HCT116 (cell line): Measurements from ENCODE around the gene DDX41. TPM values are rescaled to one million over a fixed set of nuclear protein-coding genes. Genes with fewer than 3 reads are reported as not detected.

Experiments used
- ATAC-seq: fragments of 200-7000 bp; cut with Tn5 transposase; 2 replicates; pipeline ENCODE4 v1.9.1; 2020; ENCODE audit warnings: mild to moderate bottlenecking, moderate library complexity
- BruUV-seq: library from RNA; stranded (reverse); fragments of 400-500 nt; replicated peaks from 2 replicates; lab custom pipeline; 2021; lab: Mats Ljungman, UMichigan
- CTCF ChIA-PET: fragments of 300-600 bp; sonication (Branson Sonifier 250); formaldehyde crosslinking; loops from one replicate; lab custom pipeline; 2021; ENCODE audit warnings: antibody characterized with exemption; lab: Charles Lee
- POLR2A ChIA-PET: fragments of 300-600, 350-600 bp; sonication (Branson Sonifier 250); formaldehyde crosslinking; loops from one replicate; lab custom pipeline; 2021; ENCODE audit warnings: antibody characterized with exemption; lab: Charles Lee
- RAD21 ChIA-PET, 2 experiments: fragments of 300-600 bp; sonication (Branson Sonifier 250); formaldehyde crosslinking; loops; one replicate each; lab custom pipeline; 2023; ENCODE audit warnings: low total read pairs in 2 of 2; ENCODE audit not compliant: uncharacterized antibody in 2 of 2, unreplicated experiment in 2 of 2, low non-redundant PET in 1 of 2; lab: Charles Lee
- DNase-seq: peaks from one replicate; pipeline ENCODE4 v3.0.0-alpha.2; 2010; ENCODE audit warnings: low read depth, low spot score
- H2AFZ ChIP-seq: fragments of 200-600 bp; shearing (Covaris generic), sonication (generic); 2 replicates; pipeline ENCODE4 v1.6.1; 2017; ENCODE audit warnings: low read depth, mixed run types, mixed read lengths, antibody characterized with exemption, low read length; ENCODE audit not compliant: poor library complexity, severe bottlenecking
- H3K27ac ChIP-seq: 2 replicates; pipeline ENCODE4 v1.5.1; 2012; ENCODE audit warnings: low read depth, low read length
- H3K27me3 ChIP-seq: fragments of 200-600 bp; sonication (generic); 2 replicates; pipeline ENCODE4 v1.6.1; 2016; ENCODE audit warnings: mixed run types, low read length, mixed read lengths; ENCODE audit not compliant: insufficient read depth
- H3K36me3 ChIP-seq, 2 experiments: fragments of 200-500 bp in 1 of 2; fragments of 200-600 bp in 1 of 2; sonication (Bioruptor generic) in 1 of 2; sonication (generic) in 1 of 2; 2 replicates each; pipeline versions ENCODE4 v1.5.1 to v1.6.1; 2014 to 2016; ENCODE audit warnings: low read length in 2 of 2, inconsistent platforms in 1 of 2, mixed read lengths in 1 of 2, mixed run types in 1 of 2; ENCODE audit not compliant: insufficient read depth in 2 of 2, control insufficient read depth in 1 of 2
- H3K4me1 ChIP-seq, 2 experiments: fragments of 200-600 bp in 1 of 2; sonication (generic) in 1 of 2; 2 replicates each; pipeline versions ENCODE4 v1.5.1 to v1.6.1; 2012 to 2017; ENCODE audit warnings: low read length in 2 of 2, inconsistent platforms in 1 of 2, mild to moderate bottlenecking in 1 of 2, mixed read lengths in 1 of 2, mixed run types in 1 of 2, moderate library complexity in 1 of 2; ENCODE audit not compliant: insufficient read depth in 2 of 2, control insufficient read depth in 1 of 2
- H3K4me2 ChIP-seq: fragments of 200-600 bp; sonication (generic); 2 replicates; pipeline ENCODE4 v1.6.1; 2017; ENCODE audit warnings: mixed run types, low read length, mixed read lengths
- H3K4me3 ChIP-seq, 2 experiments: fragments of 200-600 bp in 1 of 2; sonication (generic) in 1 of 2; replicated peaks in 1 of 2; 2 replicates each; pipeline ENCODE4 v1.5.1; 2011 to 2016; ENCODE audit warnings: low read length in 2 of 2, control low read depth in 1 of 2, low read depth in 1 of 2, mild to moderate bottlenecking in 1 of 2, mixed read lengths in 1 of 2, mixed run types in 1 of 2
- H3K79me2 ChIP-seq: fragments of 200-600 bp; sonication (generic); 2 replicates; pipeline ENCODE4 v1.6.1; 2017; ENCODE audit warnings: mild to moderate bottlenecking, mixed run types, low read length, moderate library complexity, mixed read lengths; ENCODE audit not compliant: insufficient read depth
- H3K9ac ChIP-seq: fragments of 200-600 bp; sonication (generic); 2 replicates; pipeline ENCODE4 v1.6.1; 2016; ENCODE audit warnings: low read length, mixed read lengths
- H3K9me2 ChIP-seq: fragments of 200-600 bp; sonication (generic), shearing (Covaris generic); 2 replicates; pipeline ENCODE4 v1.6.1; 2017; ENCODE audit warnings: mixed run types, mild to moderate bottlenecking, moderate library complexity; ENCODE audit not compliant: insufficient read depth
- H3K9me3 ChIP-seq, 2 experiments: fragments of 200-500 bp in 1 of 2; fragments of 200-600 bp in 1 of 2; sonication (Bioruptor generic) in 1 of 2; sonication (generic) in 1 of 2; 2 replicates each; pipeline ENCODE4 v1.6.1; 2014 to 2017; ENCODE audit warnings: low read length in 2 of 2, mixed read lengths in 2 of 2, inconsistent platforms in 1 of 2, low read depth in 1 of 2, mild to moderate bottlenecking in 1 of 2, mixed run types in 1 of 2, moderate library complexity in 1 of 2; ENCODE audit not compliant: control insufficient read depth in 1 of 2, insufficient read depth in 1 of 2
- H4K20me1 ChIP-seq: fragments of 200-600 bp; sonication (generic), shearing (Covaris generic); 2 replicates; pipeline ENCODE4 v1.6.1; 2017; ENCODE audit warnings: mixed run types, mild to moderate bottlenecking, moderate library complexity; ENCODE audit not compliant: insufficient read depth
- EGR1 ChIP-seq: IDR thresholded peaks from 2 replicates; pipeline ENCODE4 v1.6.1; 2012; ENCODE audit warnings: low read depth
- JUND ChIP-seq: IDR thresholded peaks from 2 replicates; pipeline ENCODE4 v1.6.1; 2012
- POLR2A ChIP-seq: IDR thresholded peaks from 2 replicates; pipeline ENCODE4 v1.7.0; 2011; ENCODE audit warnings: borderline replicate concordance; ENCODE audit not compliant: insufficient read depth, insufficient read length; ENCODE audit errors: extremely low read depth
- TCF7L2 ChIP-seq: IDR thresholded peaks from 2 replicates; pipeline ENCODE4 v1.7.0; 2011; ENCODE audit warnings: borderline replicate concordance, inconsistent platforms; ENCODE audit not compliant: insufficient read depth, insufficient read length; ENCODE audit errors: extremely low read depth
- YY1 ChIP-seq: IDR thresholded peaks from 2 replicates; pipeline ENCODE4 v1.6.1; 2011; ENCODE audit warnings: low read length, low read depth, moderate library complexity, mild to moderate bottlenecking; ENCODE audit not compliant: insufficient replicate concordance; ENCODE audit errors: extremely low read depth
- intact Hi-C: fragments of 100-400 bp; cut with micrococcal nuclease; formaldehyde crosslinking; loops from 2 replicates; pipeline ENCODE4 v1.10.0; 2022
- total RNA-seq: library from RNA; stranded (reverse); gene quantifications from one replicate; pipeline ENCODE4 v1.2.1, GENCODE V29; 2021; ENCODE audit not compliant: unreplicated experiment
- TF ChIP-seq, protein P1 (sequence below): IDR thresholded peaks from 2 replicates; pipeline ENCODE4 v1.6.1; 2012

Gene DDX41
- total RNA-seq, 1 experiment from 2014 or later: 141 TPM

DNA sequence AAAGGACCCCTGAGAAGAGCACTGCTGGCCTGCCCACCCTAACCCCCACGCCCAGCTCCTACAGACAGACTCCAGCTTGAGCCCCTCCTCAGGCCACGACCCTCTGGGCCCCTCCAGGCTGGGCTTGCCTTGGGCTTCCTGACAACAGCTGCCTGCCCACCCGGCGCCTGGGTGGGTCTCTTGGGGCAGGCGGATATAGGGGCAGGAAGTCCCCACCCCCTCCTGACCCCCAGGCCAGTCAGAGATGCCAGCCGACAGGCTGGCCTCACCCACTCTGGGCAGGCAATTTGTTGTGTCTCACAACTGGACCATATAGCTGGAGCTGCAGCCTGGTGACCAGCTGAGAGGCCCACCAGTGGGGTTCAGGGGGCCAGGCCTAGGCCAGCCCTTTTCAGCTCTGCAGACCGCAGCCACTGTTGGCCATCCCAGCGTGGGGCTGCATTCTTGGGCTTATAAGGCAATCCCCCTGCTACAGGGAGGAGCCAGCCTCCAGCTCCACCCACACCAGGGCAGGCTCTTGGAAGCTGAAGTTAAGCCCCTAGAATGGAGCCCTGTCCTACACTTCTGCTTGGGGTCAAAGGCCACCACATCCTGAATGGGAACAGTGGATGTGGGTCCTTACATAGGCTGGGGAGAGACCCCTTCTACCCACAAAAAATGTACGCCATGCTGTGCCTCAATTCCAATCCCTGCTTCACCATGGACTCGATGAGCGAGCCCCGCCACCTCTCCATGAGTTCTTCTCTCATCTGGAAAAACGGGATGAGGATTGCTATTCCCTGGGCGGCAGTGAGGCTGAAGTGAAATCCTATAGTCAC is 21.3 kb downstream of the DDX41 start:
- TSS peak; percentile 56 for BruUV-seq
- peak overlapping the region; percentile 96 for H3K27ac ChIP-seq
- H3K9ac ChIP-seq: peak overlapping the region; percentile 94
- H3K79me2 ChIP-seq: peaks cover 55% of the 10 kb centered on the region
- no peak overlapping the region for H2AFZ ChIP-seq
- H3K9me3 ChIP-seq: no peaks in the 10 kb centered on the region
- ATAC-seq: peak; percentile 18
- H3K36me3 ChIP-seq: peaks cover 0 to 14% of the 10 kb centered on the region in 2 experiments; a peak in 3 of 4 replicates
- ChIA-PET RAD21 (no interaction called here), POLR2A (interaction anchor here (0.8 to 6.4 kb wide), 8 partner anchors 10 to 93 kb away, joined by 3 to 54 read pairs (median 8); partner anchors contain the start of genes DBN1 and GRK6)
- no peaks in the 10 kb centered on the region for H3K27me3 ChIP-seq
- TF ChIP-seq JUND: no peak
- no peak for TF ChIP-seq TCF7L2
- TF ChIP-seq, protein P1, sequence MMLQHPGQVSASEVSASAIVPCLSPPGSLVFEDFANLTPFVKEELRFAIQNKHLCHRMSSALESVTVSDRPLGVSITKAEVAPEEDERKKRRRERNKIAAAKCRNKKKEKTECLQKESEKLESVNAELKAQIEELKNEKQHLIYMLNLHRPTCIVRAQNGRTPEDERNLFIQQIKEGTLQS: no peak
- TF ChIP-seq POLR2A: no peak
- TF ChIP-seq YY1: no peak
- no peak for TF ChIP-seq EGR1
- TF ChIP-seq, all 23 proteins: peak for 0
- DNase-seq: no peak
- H4K20me1 ChIP-seq: peaks cover 11% of the 10 kb centered on the region; the same call in 1 of the 2 replicates
- no peaks in the 10 kb centered on the region for H3K9me2 ChIP-seq
- CTCF ChIA-PET: interaction anchor here (0.9 to 4.1 kb wide), 18 partner anchors 11 to 186 kb away, joined by 3 to 28 read pairs (median 5); no protein-coding TSS in a partner anchor
- H3K4me1 ChIP-seq: peaks cover 35 to 69% of the 10 kb centered on the region in 2 experiments
- intact Hi-C loops: loop anchor here (1.0 to 5.0 kb wide), 5 partner anchors 20 to 183 kb away; partner anchors contain the start of genes B4GALT7, MXD3 and PFN3
- peak overlapping the region; percentile 88 to 89 for H3K4me3 ChIP-seq
- peak overlapping the region; percentile 99 for H3K4me2 ChIP-seq
